Colonic mucosa (tissue), 4 donors: ENCODE data around the gene GABRD. TPM values are rescaled to one million over a fixed set of nuclear protein-coding genes. Genes with fewer than 3 reads are reported as not detected.
"Not testable (repeated sequence)": the region's sequence is repeated elsewhere in the genome, so short reads cannot be mapped to it uniquely, and the experiment has no call there.

Experiments used
- DNase-seq: peaks from one replicate; pipeline ENCODE4 v3.0.0-alpha.2; 2020
- H3K27ac ChIP-seq: fragments of 200-600 bp; one replicate; pipeline ENCODE4 v1.8.0; 2021
- H3K27me3 ChIP-seq: fragments of 200-600 bp; one replicate; pipeline ENCODE4 v1.8.0; 2021
- H3K36me3 ChIP-seq: fragments of 200-600 bp; one replicate; pipeline ENCODE4 v1.8.0; 2021
- H3K4me1 ChIP-seq: fragments of 200-600 bp; one replicate; pipeline ENCODE4 v1.8.0; 2021; ENCODE audit warnings: mild to moderate bottlenecking
- H3K4me3 ChIP-seq: fragments of 200-600 bp; one replicate; pipeline ENCODE4 v1.8.0; 2021
- H3K9ac ChIP-seq, 2 donors: one replicate each; pipeline ENCODE4 v1.7.0; 2013; ENCODE audit warnings: control low read depth in 2 of 2, low read depth in 2 of 2, low read length in 2 of 2
- H3K9me3 ChIP-seq: fragments of 200-600 bp; one replicate; pipeline ENCODE4 v1.8.0; 2021
- CTCF ChIP-seq: fragments of 200-600 bp; IDR thresholded peaks from one replicate; pipeline ENCODE4 v1.8.0; 2022; ENCODE audit warnings: antibody characterized with exemption, mild to moderate bottlenecking
- intact Hi-C: fragments of 100-400 bp; cut with DNase I; formaldehyde crosslinking; loops from one replicate; pipeline ENCODE4 v1.14.1; 2022
- total RNA-seq, 2 donors: library from RNA; stranded (reverse); fragmentation: NEBNext Ultra II Directional in 1 of 2; extraction: Animal tissue kit (Norgen Biotek cat#: 25700) in 1 of 2; gene quantifications; one replicate each; pipeline ENCODE4 v1.2.1, GENCODE V29; 2021
- donor health status: healthy.
- donor health status: DM: no; HTN: no; CAD: no.
- donor health status: DM: no; HTN: no; CAD: no.

GABRD gene
- total RNA-seq, 2 donors from 2014 or later, result 0.15 to 0.21 TPM

GRCh38 chr1:1978108-1978507 lies 41.0 kb upstream of the GABRD start:
- no peak for DNase-seq
- no peak overlapping the region for H3K27ac ChIP-seq
- no peaks in the 10 kb centered on the region for H3K9me3 ChIP-seq
- H3K4me1 ChIP-seq, result no peaks in the 10 kb centered on the region
- no peaks in the 10 kb centered on the region for H3K27me3 ChIP-seq
- H3K9ac ChIP-seq, result no peak overlapping the region
- no peak for TF ChIP-seq CTCF
- intact Hi-C loops, result no loop called here
- H3K4me3 ChIP-seq, result no peak overlapping the region
- no peaks in the 10 kb centered on the region for H3K36me3 ChIP-seq

DNA sequence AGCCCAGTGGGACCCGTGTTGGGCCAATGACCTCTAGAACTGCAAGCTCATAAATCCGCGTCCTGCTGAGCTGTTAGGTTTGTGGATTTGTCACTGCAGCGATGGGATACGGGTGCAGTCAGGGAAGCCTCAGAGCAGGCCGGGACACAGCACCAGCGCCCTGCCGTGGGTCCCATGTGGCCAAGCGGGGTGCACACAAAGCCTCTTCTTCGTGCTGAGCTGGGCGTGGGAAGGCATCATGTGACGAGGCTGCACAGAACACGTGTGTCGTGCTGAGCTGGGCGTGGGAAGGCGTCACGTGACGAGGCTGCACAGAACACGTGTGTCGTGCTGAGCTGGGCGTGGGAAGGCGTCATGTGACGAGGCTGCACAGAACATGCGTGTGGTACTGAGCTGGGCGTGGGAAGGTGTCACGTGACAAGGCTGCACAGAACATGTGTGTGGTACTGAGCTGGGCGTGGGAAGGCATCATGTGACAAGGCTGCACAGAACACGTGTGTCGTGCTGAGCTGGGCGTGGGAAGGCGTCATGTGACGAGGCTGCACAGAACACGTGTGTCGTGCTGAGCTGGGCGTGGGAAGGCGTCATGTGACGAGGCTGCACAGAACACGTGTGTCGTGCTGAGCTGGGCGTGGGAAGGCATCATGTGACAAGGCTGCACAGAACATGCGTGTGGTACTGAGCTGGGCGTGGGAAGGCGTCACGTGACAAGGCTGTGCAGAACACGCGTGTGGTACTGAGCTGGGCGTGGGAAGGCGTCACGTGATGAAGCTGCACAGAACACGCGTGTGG lies 40.3 kb upstream of the GABRD start:
- H3K27ac ChIP-seq, H3K9me3 ChIP-seq, H3K4me3 ChIP-seq, H3K4me1 ChIP-seq, DNase-seq, H3K27me3 ChIP-seq, H3K9ac ChIP-seq, H3K36me3 ChIP-seq, intact Hi-C loops: not testable (repeated sequence)

GRCh38 chr1:1979482-1980165 lies 39.5 kb upstream of the GABRD start:
- H3K4me1 ChIP-seq, result no peaks in the 10 kb centered on the region
- no peaks in the 10 kb centered on the region for H3K27me3 ChIP-seq
- intact Hi-C loops, result no loop called here

DNA sequence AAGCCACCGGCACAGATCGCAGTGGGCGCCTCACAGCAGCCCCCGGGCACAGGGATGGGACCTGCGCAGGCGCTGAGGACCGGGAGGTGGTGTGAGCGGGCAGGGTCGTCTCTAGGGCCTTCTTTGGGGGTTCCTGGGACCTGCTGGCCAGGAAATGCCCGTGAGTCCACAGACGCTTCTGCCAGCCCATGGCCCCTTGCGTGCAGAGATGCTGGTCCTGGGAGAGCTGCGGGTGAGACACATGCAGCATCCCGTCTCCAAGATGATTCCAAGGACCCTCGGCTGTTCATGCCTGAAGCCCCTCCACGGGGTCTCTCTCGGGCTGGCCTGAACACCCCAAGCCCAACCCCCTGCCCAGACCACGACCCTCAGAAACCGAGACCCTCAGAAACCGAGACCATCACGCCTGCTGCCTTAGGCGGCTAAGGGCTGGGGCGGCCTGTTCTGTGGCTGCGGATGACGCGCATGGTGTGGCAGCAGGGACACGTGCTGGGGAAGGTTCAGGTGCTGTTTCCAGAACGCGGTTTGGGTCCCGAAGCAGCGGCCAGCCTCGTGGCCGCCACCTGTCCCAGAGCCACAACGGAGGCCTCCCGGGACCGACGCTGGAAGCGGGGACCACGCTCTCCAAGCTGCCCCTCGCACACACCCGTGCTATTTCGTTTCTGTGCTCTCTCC lies 38.5 kb upstream of the GABRD start:
- H3K27ac ChIP-seq, result no peak overlapping the region
- no peak for TF ChIP-seq CTCF
- H3K36me3 ChIP-seq, result no peaks in the 10 kb centered on the region
- H3K4me1 ChIP-seq, result no peaks in the 10 kb centered on the region
- H3K9me3 ChIP-seq, result no peaks in the 10 kb centered on the region
- DNase-seq, result no peak
- H3K9ac ChIP-seq, result no peak overlapping the region
- no peaks in the 10 kb centered on the region for H3K27me3 ChIP-seq
- intact Hi-C loops, result no loop called here
- no peak overlapping the region for H3K4me3 ChIP-seq

More at GRCh38 chr1:1979482-1980165, 39.5 kb upstream of the GABRD start:
- H3K36me3 ChIP-seq, result no peaks in the 10 kb centered on the region
- H3K9me3 ChIP-seq, result no peaks in the 10 kb centered on the region
- H3K4me3 ChIP-seq, result no peak overlapping the region
- no peak overlapping the region for H3K9ac ChIP-seq
- no peak for DNase-seq
- no peak for TF ChIP-seq CTCF
- no peak overlapping the region for H3K27ac ChIP-seq

GRCh38 chr1:1981142-1981500 lies 38.0 kb upstream of the GABRD start:
- no peaks in the 10 kb centered on the region for H3K4me1 ChIP-seq
- H3K27ac ChIP-seq, result no peak overlapping the region
- no peaks in the 10 kb centered on the region for H3K36me3 ChIP-seq
- no peaks in the 10 kb centered on the region for H3K9me3 ChIP-seq
- no peak overlapping the region for H3K9ac ChIP-seq
- TF ChIP-seq CTCF, result no peak
- H3K27me3 ChIP-seq, result no peaks in the 10 kb centered on the region
- DNase-seq, result no peak
- intact Hi-C loops, result no loop called here
- H3K4me3 ChIP-seq, result no peak overlapping the region

DNA sequence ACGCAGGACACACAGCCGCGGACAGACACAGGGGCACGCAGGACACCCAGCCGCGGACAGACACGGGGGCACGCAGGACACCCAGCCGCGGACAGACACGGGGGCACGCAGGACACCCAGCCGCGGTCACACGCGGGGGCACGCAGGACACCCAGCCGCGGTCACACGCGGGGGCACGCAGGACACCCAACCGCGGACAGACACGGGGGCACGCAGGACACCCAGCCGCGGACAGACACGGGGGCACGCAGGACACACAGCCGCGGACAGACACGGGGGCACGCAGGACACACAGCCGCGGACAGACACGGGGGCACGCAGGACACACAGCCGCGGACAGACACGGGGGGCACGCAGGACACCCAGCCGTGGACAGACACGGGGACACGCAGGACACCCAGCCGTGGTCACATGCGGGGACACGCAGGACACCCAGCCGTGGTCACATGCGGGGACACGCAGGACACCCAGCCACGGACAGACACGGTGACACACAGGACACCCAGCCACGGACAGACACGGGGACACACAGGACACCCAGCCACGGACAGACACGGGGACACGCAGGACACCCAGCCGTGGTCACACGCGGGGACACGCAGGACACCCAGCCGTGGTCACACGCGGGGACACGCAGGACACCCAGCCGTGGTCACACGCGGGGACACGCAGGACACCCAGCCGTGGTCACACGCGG lies 37.4 kb upstream of the GABRD start:
- H3K36me3 ChIP-seq, H3K4me1 ChIP-seq, H3K9ac ChIP-seq, H3K4me3 ChIP-seq, intact Hi-C loops, H3K27ac ChIP-seq, H3K9me3 ChIP-seq, DNase-seq, H3K27me3 ChIP-seq: not testable (repeated sequence)
